ENCODE data around the gene RETREG3.
"Not testable (repeated sequence)": the region's sequence is repeated elsewhere in the genome, so short reads cannot be mapped to it uniquely, and the experiment has no call there.

Gene RETREG3

GRCh38 chr17:42609182-42609813 is at the start of gene RETREG3, which contains the start of gene TUBG1:
Gene RETREG3 (minus strand): TSS chr17:42609374. CDS start chr17:42609324, 50 bp downstream.
Gene TUBG1 (plus strand): TSS chr17:42609683. CDS start chr17:42609738, 55 bp downstream.
- peak; percentile 94 to 98 for DNase-seq

- no peak for DNase-seq
Observed at GRCh38 chr17:42657824-42658588, 48.8 kb upstream of the RETREG3 start.

- DNase-seq = no peak
Observed at GRCh38 chr17:42655528-42655927, 46.4 kb upstream of the RETREG3 start.

- DNase-seq = no peak
Observed at GRCh38 chr17:42653179-42654124, 44.3 kb upstream of the RETREG3 start.

GRCh38 chr17:42651392-42651791 is 42.2 kb upstream of the RETREG3 start:
- DNase-seq = no peak

GRCh38 chr17:42647778-42648177 is 38.6 kb upstream of the RETREG3 start:
- no peak for DNase-seq

GRCh38 chr17:42642336-42642735 is 33.2 kb upstream of the RETREG3 start:
- no peak for DNase-seq

- DNase-seq = no peak
Observed at GRCh38 chr17:42640121-42640520, 30.9 kb upstream of the RETREG3 start.

- no peak for DNase-seq
Observed at GRCh38 chr17:42639525-42640113, 30.4 kb upstream of the RETREG3 start.

- no peak for DNase-seq
Observed at GRCh38 chr17:42632949-42633444, 23.8 kb upstream of the RETREG3 start.

- DNase-seq = no peak
Observed at GRCh38 chr17:42629411-42630009, 20.3 kb upstream of the RETREG3 start.

- not testable (repeated sequence) for DNase-seq
Observed at GRCh38 chr17:42627032-42627764, 18.0 kb upstream of the RETREG3 start.

- DNase-seq = no peak
Observed at GRCh38 chr17:42623732-42624596, 14.8 kb upstream of the RETREG3 start.

- no peak for DNase-seq
Observed at GRCh38 chr17:42623271-42623670, 14.1 kb upstream of the RETREG3 start.

- not testable (repeated sequence) for DNase-seq
Observed at GRCh38 chr17:42621987-42622386, 12.8 kb upstream of the RETREG3 start.

GRCh38 chr17:42618442-42619150 is 9.4 kb upstream of the RETREG3 start:
- DNase-seq = peak in 1 of 2 experiments; percentile 36

- DNase-seq = no peak
Observed at GRCh38 chr17:42617956-42618431, 8.8 kb upstream of the RETREG3 start.

- no peak for DNase-seq
Observed at GRCh38 chr17:42613699-42614295, 4.6 kb upstream of the RETREG3 start.

GRCh38 chr17:42612013-42612412 is 2.8 kb upstream of the RETREG3 start:
- no peak for DNase-seq
